Measurements from ENCODE around the gene BANP.
A peak's percentile ranks its signal among the peaks of the same experiment; 100 is the strongest.

Gene BANP

GRCh38 chr16:87956365-87957231 is 5.4 kb downstream of the BANP start:
- Histone ChIP-seq H3K9ac (ENCODE audit: low read length) (no peak overlapping the region), H3K27me3 (ENCODE audit: control insufficient read depth, insufficient read depth, low read length) (no peaks in the 10 kb centered on the region), H3K27ac (ENCODE audit: low read depth, low read length) (no peak overlapping the region), H3K4me1 (ENCODE audit: control insufficient read depth, insufficient read depth, low read length) (peaks cover 3% of the 10 kb centered on the region), H3K36me3 (ENCODE audit: control insufficient read depth, insufficient read depth, low read length) (no peaks in the 10 kb centered on the region), H3K4me3 (ENCODE audit: low read length) (peak overlapping the region; percentile 15)

- Histone ChIP-seq H3K9ac (ENCODE audit: low read length) (no peak overlapping the region), H3K27ac (ENCODE audit: low read depth, low read length) (no peak overlapping the region), H3K4me1 (ENCODE audit: control insufficient read depth, insufficient read depth, low read length) (peaks cover 3% of the 10 kb centered on the region), H3K36me3 (ENCODE audit: control insufficient read depth, insufficient read depth, low read length) (no peaks in the 10 kb centered on the region), H3K27me3 (ENCODE audit: control insufficient read depth, insufficient read depth, low read length) (no peaks in the 10 kb centered on the region), H3K4me3 (ENCODE audit: low read length) (peak overlapping the region; percentile 5)
These were observed 6.3 kb downstream of the BANP start for GRCh38 chr16:87957296-87958094.

- Histone ChIP-seq H3K36me3 (ENCODE audit: control insufficient read depth, insufficient read depth, low read length) (no peaks in the 10 kb centered on the region), H3K27me3 (ENCODE audit: control insufficient read depth, insufficient read depth, low read length) (no peaks in the 10 kb centered on the region), H3K27ac (ENCODE audit: low read depth, low read length) (no peak overlapping the region), H3K4me1 (ENCODE audit: control insufficient read depth, insufficient read depth, low read length) (peaks cover 3% of the 10 kb centered on the region), H3K4me3 (ENCODE audit: low read length) (no peak overlapping the region), H3K9ac (ENCODE audit: low read length) (no peak overlapping the region)
These were observed 7.4 kb downstream of the BANP start for GRCh38 chr16:87958632-87959031.

- Histone ChIP-seq H3K27me3 (ENCODE audit: control insufficient read depth, insufficient read depth, low read length) (no peaks in the 10 kb centered on the region), H3K9ac (ENCODE audit: low read length) (no peak overlapping the region), H3K27ac (ENCODE audit: low read depth, low read length) (no peak overlapping the region), H3K4me3 (ENCODE audit: low read length) (no peak overlapping the region), H3K4me1 (ENCODE audit: control insufficient read depth, insufficient read depth, low read length) (peaks cover 3% of the 10 kb centered on the region), H3K36me3 (ENCODE audit: control insufficient read depth, insufficient read depth, low read length) (no peaks in the 10 kb centered on the region)
These were observed 8.3 kb downstream of the BANP start for GRCh38 chr16:87959391-87959990.

- Histone ChIP-seq H3K4me1 (ENCODE audit: control insufficient read depth, insufficient read depth, low read length) (peaks cover 3% of the 10 kb centered on the region), H3K4me3 (ENCODE audit: low read length) (no peak overlapping the region), H3K27me3 (ENCODE audit: control insufficient read depth, insufficient read depth, low read length) (no peaks in the 10 kb centered on the region), H3K36me3 (ENCODE audit: control insufficient read depth, insufficient read depth, low read length) (no peaks in the 10 kb centered on the region), H3K9ac (ENCODE audit: low read length) (no peak overlapping the region), H3K27ac (ENCODE audit: low read depth, low read length) (no peak overlapping the region)
These were observed 9.1 kb downstream of the BANP start for GRCh38 chr16:87960296-87960695.

GRCh38 chr16:87960852-87961251 is 9.6 kb downstream of the BANP start:
- H3K9ac ChIP-seq (ENCODE audit: low read length) = no peak overlapping the region
- peaks cover 2% of the 10 kb centered on the region for H3K4me1 ChIP-seq (ENCODE audit: control insufficient read depth, insufficient read depth, low read length)
- H3K36me3 ChIP-seq (ENCODE audit: control insufficient read depth, insufficient read depth, low read length) = no peaks in the 10 kb centered on the region
- no peak overlapping the region for H3K4me3 ChIP-seq (ENCODE audit: low read length)
- H3K27ac ChIP-seq (ENCODE audit: low read depth, low read length) = no peak overlapping the region
- H3K27me3 ChIP-seq (ENCODE audit: control insufficient read depth, insufficient read depth, low read length) = no peaks in the 10 kb centered on the region

GRCh38 chr16:87961623-87962022 is 10.4 kb downstream of the BANP start:
- H3K27ac ChIP-seq (ENCODE audit: low read depth, low read length) = no peak overlapping the region
- H3K36me3 ChIP-seq (ENCODE audit: control insufficient read depth, insufficient read depth, low read length) = no peaks in the 10 kb centered on the region
- H3K4me3 ChIP-seq (ENCODE audit: low read length) = no peak overlapping the region
- no peak overlapping the region for H3K9ac ChIP-seq (ENCODE audit: low read length)
- no peaks in the 10 kb centered on the region for H3K27me3 ChIP-seq (ENCODE audit: control insufficient read depth, insufficient read depth, low read length)
- peaks cover 6% of the 10 kb centered on the region for H3K4me1 ChIP-seq (ENCODE audit: control insufficient read depth, insufficient read depth, low read length)

GRCh38 chr16:87963400-87963799 is 12.2 kb downstream of the BANP start:
- H3K4me1 ChIP-seq (ENCODE audit: control insufficient read depth, insufficient read depth, low read length) = peaks cover 9% of the 10 kb centered on the region
- H3K27me3 ChIP-seq (ENCODE audit: control insufficient read depth, insufficient read depth, low read length) = no peaks in the 10 kb centered on the region
- H3K27ac ChIP-seq (ENCODE audit: low read depth, low read length) = no peak overlapping the region
- H3K36me3 ChIP-seq (ENCODE audit: control insufficient read depth, insufficient read depth, low read length) = no peaks in the 10 kb centered on the region
- H3K4me3 ChIP-seq (ENCODE audit: low read length) = no peak overlapping the region
- H3K9ac ChIP-seq (ENCODE audit: low read length) = no peak overlapping the region

GRCh38 chr16:87964049-87964659 is 12.9 kb downstream of the BANP start:
- Histone ChIP-seq H3K4me3 (ENCODE audit: low read length) (no peak overlapping the region), H3K27me3 (ENCODE audit: control insufficient read depth, insufficient read depth, low read length) (no peaks in the 10 kb centered on the region), H3K9ac (ENCODE audit: low read length) (no peak overlapping the region), H3K27ac (ENCODE audit: low read depth, low read length) (no peak overlapping the region), H3K36me3 (ENCODE audit: control insufficient read depth, insufficient read depth, low read length) (no peaks in the 10 kb centered on the region), H3K4me1 (ENCODE audit: control insufficient read depth, insufficient read depth, low read length) (peaks cover 9% of the 10 kb centered on the region)

- H3K9ac ChIP-seq (ENCODE audit: low read length) = no peak overlapping the region
- no peaks in the 10 kb centered on the region for H3K36me3 ChIP-seq (ENCODE audit: control insufficient read depth, insufficient read depth, low read length)
- H3K27me3 ChIP-seq (ENCODE audit: control insufficient read depth, insufficient read depth, low read length) = no peaks in the 10 kb centered on the region
- no peak overlapping the region for H3K4me3 ChIP-seq (ENCODE audit: low read length)
- H3K27ac ChIP-seq (ENCODE audit: low read depth, low read length) = no peak overlapping the region
- peaks cover 9% of the 10 kb centered on the region for H3K4me1 ChIP-seq (ENCODE audit: control insufficient read depth, insufficient read depth, low read length)
These were observed 14.2 kb downstream of the BANP start for GRCh38 chr16:87965417-87965816.

GRCh38 chr16:87966064-87966645 is 14.9 kb downstream of the BANP start:
- Histone ChIP-seq H3K36me3 (ENCODE audit: control insufficient read depth, insufficient read depth, low read length) (no peaks in the 10 kb centered on the region), H3K27me3 (ENCODE audit: control insufficient read depth, insufficient read depth, low read length) (no peaks in the 10 kb centered on the region), H3K27ac (ENCODE audit: low read depth, low read length) (peak overlapping the region; percentile 71), H3K4me1 (ENCODE audit: control insufficient read depth, insufficient read depth, low read length) (peaks cover 9% of the 10 kb centered on the region), H3K9ac (ENCODE audit: low read length) (no peak overlapping the region), H3K4me3 (ENCODE audit: low read length) (no peak overlapping the region)

Measured in rectal smooth muscle tissue (tissue), 1 donor.